GM18909 (cell line): Measurements from ENCODE around the gene PPP2R2B.
A peak's percentile ranks its signal among the peaks of the same experiment; 100 is the strongest.

Experiments
- ATAC-seq: cut with Tn5 transposase; IDR thresholded peaks from one replicate; pipeline ENCODE4 v1.9.1; 2021; ENCODE audit warnings: mild to moderate bottlenecking; ENCODE audit not compliant: unreplicated experiment, poor library complexity

PPP2R2B gene

DNA sequence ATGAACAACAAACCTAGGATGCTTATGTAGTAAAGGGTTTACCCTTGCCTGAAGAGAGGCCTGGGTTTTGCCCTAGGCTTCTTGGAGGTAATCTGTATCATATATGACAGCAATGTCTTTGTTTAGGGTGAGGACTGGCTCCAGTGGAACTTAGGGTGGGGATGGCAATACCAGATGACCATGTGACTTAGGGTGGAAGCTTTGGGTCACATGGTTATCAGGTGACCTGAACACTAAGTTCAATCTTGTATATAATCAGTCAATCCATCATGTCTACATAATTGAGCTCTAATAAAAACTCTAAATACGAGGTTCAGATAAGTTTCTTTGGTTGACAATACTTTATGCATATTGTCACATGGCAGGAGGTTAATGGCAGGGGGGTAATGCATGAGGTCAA, 10.6 kb upstream of the PPP2R2B start:
- no peak for ATAC-seq

DNA sequence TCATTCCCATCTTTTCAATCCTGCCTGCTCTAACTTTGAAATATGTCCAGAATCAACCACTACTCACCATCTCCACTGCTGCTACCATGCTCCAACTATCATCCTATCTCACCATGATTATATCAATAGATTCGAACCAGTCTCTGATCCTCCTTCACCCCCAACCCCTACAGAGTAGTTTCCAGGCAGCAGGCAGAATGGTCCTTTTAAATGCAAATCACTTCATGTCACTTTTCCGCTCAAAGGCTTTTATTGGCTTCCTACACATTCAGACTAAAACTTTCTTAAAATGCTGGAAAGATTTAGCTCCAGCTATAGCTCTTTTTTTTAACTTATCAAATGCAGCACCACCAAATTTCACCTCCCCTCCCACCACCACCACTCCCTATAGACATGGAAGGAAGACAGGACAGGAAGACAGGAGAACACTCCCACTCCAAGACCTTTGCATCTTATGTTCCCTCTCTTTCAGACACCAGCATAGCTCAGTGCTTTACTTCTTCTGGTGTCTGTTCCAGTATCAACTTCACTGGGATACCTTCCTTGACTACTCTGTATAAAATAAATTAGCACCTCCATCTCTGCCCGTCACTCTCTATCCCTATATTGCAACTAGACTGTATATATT, 9.9 kb upstream of the PPP2R2B start:
- ATAC-seq = no peak

DNA sequence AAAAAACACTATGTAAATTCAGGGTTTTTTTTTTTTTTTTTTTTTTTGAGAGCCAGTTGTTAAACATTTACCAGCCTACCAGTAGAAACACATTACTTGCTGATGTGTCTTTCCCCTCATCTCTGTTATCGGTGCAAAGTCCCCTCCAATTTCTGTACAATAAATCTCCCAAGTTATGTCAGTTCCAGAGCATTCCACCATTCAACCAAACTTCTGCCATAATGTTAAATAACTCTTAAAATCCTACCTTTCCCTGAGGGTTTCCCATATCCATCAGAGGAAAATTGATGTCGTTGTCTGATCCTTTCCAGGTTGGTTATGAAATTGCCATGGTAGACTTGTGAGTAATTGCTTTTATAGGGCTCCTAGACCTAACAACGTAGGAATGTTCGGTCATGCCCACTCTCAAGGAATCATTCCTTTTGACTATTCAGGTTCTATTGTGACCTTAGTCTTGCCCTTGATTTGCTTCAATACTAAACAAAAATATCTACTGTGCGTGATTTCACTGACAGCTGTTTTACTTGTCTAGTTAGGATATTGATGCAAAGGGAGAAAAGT, 5.6 kb upstream of the PPP2R2B start:
- ATAC-seq = no peak

DNA sequence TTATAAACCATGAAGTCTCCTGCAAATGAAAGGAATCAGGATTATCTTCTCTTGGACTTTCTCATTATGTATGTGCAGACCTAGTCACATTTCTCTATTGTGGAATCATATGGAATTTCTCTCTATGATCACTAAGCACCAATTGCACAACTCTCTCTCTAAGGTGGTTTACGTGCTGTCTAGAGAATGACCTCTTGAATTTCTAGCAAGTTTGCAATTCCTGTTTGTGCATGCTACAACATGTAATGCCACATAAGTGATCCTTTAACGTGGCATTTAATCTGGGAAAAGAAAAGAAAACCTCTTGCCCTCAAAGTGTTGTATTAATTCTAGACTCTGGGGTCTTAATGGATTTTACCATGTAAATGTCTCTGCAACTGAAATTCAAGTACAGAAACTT, 5.0 kb upstream of the PPP2R2B start:
- ATAC-seq = no peak

DNA sequence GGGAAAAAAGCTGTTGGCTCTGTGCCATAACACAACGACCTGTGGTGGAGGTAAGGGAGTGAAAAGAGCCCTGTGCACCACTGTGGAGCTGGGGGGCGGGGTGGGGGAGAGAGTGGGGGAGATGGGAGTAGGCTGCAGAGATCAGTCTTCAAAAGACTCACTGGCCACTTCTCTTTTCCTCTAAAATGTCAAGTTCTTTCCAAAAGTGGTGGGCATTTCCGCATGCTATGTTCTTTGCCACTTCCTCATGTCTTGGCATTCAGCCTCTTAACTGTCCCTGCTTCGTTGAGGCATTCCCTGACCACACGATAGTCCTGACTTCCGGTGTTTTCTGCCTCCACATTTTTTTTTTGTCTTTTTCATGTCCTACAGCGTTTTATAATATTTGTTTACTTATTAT, 2.4 kb upstream of the PPP2R2B start:
- no peak for ATAC-seq

DNA sequence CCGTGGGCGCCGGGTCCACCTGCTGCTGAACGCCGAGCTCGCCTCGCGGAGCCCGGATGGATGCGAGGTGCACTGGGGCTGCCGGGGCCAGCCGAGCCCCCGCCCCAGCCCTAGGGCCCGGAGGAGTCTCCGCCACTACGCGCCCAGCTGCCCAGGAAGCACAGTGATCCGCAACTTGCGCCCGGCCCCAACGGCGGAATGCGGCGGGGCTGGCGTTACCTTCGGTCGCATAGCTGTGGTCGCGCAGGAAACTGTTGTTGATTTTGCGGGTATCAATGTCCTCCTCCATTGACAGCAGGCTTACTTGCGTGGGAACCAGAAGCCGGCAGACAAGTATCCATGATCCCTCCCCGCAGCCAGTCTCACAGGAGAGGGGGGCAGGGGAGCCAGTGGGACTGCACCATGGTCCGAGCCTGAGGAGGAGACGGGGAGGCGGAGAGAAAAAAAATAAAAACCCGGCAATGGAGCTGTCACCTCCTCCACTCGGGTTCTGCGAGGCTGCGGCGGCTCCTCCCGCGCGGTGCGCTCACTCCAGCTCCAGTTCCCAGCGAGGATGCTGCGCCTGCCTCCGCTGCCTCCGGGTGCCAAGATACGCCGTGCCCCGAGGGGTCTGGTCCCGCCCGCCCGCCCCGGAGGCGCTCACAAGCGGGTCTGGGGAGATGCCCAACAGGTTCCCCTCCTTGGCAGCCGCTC, 628 bp downstream of the PPP2R2B start:
- ATAC-seq = peak; percentile 42

DNA sequence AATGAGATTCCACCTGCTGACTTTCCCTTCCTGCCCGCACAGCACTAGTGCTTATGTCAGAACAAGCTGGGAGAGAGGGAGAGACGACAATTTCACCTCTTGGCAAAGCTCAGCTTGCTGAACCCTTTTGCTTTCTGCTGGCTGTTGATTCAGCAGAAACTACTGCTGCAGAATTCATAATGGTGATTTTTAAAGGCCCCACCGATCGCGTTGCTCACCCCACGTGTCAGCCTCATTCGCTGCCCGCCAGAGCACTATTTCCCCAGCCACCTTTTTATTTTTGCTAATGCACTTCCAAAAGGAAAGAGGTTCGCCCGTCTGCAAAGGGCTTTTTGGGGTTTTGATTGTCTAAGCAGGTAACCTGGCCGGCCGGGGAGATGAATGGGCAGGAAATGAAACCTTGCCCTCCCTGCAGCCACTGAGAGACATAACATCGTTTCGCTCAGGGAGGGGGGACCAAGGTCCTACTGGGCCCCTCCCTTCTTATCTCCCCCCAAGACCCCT, 1.3 kb downstream of the PPP2R2B start:
- no peak for ATAC-seq

DNA sequence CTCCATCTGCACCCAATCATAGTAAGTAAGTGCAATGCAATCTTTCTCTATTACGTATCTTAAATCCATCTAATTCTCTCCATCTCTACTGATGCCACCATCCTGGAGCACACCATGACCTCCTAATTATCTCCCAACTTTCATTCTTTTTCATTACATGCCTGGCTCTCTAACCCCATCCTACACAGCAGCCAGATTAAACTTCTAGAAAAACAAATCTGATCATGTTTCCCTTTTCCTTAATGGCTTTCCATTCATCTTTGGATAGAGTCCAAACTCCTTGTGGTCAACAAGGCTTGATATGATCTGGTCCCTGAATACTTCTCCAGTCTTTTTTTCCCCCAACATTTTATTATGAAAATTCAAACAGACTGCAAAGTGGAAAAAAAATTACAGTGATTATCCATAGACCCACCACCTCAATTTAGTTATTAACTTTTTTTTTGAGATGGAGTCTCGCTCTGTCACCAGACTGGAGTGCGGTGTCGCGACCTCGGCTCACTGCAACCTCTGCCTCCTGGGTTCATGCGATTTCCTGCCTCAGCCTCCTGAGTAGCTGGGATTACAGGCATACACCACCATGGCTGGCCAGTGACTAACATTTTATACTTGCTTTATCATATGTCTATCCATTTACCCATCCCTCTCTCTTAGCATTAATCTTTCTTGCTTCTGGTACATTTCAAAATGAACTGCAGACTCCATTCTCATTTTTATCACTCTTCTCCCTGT, 5.2 kb downstream of the PPP2R2B start:
- ATAC-seq = no peak

DNA sequence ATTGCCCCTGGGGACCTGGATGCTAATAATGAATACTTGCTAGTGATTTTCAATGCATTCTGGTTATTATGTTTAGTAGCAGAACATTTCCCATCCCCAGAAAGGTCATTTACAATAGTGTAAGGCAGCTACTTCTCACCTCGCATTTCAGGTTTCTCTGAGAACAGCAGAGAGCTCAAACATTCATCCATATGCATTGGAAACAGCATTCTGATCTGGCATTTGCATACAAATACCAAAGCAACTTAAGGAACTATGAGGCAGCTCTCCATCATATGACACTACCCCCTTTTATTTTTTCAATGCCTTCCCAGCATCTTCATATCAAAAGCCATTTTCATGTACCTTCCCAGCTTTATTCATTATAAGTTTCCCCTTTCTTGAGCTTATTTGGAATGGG, 6.4 kb downstream of the PPP2R2B start:
- no peak for ATAC-seq

DNA sequence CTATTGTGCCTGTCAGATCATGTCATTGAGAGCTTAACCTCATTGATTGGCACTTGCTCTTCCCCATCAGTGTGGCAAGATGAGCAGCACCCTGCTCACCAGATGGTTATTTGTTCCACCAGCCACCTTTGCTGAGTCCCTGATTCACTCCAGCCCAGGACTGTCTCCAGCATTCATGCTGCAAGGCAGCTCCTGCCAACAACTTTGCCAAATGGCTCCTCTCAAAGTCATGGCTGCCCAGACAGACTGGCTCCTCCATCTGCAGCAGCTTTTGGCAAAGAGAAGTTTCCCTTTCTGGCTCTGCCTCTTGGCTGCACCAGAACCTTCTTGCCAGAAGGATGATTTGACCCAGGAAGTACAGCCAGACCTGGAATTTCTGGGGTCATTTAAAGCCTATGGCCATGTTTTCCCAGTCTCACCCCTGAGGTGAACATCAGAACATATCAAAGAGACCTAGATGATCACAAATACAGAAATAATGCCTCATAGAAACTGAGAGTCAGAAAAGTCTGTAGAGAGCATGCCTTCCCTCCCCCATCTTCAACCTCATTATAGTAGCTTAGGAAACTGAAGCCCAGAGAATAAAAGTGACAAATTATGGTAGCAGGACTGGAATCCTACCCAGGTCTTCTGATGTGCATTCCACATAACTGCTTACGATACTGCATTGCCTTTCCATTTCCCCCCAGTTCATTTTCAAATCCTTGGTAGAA, 10.4 kb downstream of the PPP2R2B start:
- ATAC-seq = no peak

DNA sequence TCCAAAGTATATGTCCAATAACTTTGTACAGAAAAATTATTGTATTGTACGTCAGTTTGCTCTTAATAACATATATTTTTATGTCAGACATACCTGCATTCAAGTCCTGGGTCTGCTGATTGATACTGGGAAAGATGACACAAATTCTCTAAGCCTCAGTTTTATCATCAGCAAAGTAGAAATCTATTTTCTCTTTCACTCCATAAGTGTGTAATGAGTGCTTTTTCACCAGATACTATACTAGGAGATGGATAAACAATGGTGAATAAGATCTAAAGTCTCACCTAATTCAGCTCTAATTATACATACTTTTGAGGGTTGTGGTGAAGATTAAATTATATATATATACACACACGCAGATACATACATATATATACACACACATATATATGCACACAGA, 12.3 kb downstream of the PPP2R2B start:
- ATAC-seq = no peak

DNA sequence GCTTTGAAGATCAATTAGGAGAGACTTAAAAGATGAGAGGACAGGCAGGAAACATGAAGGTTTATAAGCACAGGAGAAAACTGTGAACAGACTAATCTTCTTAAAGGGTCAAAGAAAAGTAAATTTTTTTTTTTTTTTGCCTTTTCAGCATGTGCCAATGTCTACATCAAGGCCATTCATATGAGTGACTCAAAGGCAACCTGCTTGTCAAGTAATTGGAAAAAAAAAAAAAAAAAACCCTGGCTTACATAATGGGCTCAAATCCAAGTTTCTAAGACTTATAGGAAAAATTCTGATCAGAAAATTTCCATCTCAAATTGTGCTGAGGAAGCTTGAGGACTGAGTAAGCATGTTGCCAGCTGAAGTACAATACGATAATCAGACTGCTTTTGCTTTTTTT, 15.9 kb downstream of the PPP2R2B start:
- no peak for ATAC-seq

DNA sequence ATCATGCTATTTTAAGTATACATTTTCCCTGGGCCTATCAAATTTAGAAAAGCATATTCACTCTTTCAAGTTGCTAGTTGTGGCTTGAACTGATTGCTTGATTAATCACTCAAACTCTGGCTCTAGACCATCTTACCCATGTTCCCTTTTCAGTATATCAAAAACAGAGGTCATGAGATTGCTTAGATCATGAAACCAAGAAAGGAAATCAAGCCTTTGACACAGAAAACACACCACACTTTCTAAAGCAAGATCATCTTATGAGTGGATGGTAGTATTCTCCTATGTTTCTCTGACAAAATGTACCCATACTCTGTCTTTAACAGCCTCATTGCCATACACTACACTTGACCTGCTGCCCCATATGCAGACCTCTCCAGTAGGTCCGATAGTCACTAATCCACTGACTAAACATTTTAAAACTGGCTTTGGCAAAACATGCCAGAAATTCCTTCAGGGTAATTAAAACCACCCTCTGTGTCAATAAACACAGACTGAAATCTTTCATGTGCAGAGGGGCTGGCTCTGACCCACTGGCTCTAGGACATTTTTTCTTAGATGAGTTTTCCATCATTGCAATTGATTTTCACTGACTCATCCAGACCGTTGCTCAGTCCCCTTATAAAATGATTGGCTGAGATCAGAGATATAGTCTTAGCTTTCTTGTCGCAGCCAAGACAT, 18.2 kb downstream of the PPP2R2B start:
- ATAC-seq = no peak

DNA sequence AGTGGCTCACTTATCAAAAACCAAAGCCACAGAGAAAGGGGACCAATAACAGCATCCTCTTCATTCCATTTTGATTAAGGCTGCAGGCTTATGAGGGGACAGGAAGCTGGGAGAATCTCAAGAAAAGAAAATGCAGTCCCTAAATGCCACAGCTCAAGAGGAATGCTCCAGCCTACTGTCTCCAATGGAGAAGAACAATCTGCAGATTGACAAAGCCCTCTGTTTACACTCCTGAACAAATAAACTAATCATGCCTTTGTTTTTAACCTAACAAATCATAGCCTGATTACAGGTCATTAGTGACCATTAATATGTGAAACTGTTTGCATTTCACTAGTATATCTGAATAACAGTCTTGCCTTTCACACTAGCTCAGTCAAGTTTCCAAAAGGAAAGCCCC, 26.5 kb downstream of the PPP2R2B start:
- no peak for ATAC-seq

DNA sequence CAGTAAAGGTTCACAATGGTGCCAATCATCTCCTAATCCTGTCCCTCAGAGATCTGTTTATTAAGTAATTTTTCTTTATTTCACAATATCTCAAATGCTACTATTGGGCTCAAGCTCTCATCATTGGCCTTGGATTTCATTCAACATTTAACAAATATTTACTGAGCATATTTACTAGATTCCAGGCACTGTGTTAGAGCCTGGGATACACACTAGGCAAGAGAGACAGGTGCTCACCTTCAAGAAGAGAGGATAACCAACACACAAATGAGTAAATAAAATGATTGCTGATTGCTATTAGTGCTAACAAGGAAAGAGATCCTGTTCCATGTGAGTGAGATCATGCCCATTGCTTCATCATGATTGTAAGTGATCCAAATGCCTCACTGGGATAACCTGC, 27.4 kb downstream of the PPP2R2B start:
- no peak for ATAC-seq

DNA sequence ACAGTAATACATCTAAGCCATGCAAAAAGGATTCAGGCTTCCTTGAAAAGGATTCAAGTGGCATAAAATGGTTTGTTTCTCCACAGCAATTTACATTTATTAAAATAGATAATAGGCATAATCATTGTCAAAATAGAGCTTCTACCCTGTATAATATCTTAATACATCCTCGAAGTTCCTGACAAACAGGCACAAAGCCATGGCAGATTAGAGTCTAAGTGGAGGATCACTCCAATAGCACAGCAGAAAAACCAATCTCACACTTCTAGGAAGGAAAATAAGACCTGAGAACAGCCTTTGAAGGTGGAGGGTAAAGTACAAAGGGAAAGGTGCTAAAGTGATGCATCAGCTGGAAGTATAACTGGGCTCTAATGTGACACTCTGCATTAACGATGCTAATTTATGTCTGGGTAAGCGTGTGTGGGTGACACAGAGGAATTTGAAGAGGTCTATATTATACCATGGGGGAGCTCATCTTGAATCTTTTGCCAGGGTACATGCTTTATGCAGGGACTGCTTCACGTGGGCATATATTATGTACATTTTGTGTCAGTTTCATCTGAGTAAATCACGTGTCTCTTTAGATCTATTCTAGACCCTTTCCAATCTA, 28.8 kb downstream of the PPP2R2B start:
- ATAC-seq = no peak

DNA sequence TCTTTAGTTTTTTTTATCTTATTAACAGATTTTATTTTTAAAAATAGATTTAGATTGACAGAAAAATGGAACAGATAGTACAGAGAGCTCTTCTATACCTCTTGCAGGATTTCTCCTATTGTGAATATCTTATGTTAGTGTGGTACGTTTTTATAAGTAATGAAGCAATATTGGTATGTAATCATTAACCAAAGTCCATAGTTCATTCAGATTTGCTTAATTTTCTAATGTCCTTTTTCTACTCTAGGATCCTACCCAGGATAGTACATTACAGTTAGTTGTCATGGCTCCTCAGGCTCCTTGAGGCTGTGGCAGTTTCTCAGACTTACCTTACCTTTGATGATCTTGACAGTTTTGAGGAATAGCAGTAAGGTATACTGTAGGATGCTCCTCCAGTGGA, 30.4 kb downstream of the PPP2R2B start:
- no peak for ATAC-seq

DNA sequence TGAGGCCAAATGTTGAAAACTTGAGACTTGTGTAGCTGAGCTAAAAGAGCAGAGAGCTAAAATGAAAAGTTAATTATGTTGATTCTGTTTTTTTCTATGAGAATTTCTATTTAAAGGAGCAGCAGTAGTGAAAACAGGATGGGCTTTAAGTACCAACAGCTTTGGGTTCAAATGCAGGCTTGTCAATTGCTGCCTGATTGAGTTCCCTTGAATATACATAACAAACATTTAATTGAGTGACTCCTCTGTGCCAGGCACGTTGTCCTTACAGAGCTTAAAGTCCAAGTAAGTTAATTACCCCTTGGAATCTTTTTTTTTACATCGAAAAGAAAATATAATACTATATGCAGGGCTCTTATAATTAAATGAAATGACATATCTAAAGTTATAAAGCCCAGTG, 38.5 kb downstream of the PPP2R2B start:
- ATAC-seq = no peak

DNA sequence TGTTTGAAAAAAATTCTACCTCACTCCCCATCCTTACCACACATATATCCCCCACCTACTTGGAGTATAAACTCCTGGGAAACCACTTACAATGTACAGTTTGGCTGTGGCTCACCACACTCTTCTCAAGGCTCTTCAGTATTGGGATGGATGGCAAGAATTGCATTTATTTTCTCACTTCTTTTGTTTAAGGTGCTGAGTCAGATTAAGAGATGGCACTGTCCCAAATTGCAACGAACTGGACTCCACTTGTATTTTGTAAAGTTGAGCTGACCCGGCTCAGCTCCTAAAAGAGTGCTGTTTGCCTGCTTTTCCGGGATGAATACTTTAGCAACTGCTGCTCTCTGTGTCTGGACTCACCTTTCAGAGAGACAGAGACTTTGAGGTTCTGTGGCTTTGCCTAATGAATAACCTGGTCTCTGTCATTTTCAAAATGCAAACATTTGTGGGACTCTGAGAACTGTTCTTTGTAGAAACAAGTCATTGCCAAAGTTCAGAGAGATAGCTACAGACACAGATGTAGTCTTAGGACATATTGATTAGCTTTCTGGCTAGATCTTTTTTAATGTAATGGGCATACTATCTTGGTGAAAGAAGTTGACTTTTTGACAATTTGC, 42.2 kb downstream of the PPP2R2B start:
- no peak for ATAC-seq
